HepG2 (cell line): ENCODE measurements around the gene BPIFB6. TPM values are rescaled to one million over a fixed set of nuclear protein-coding genes. Genes with fewer than 3 reads are reported as not detected.

Experiments
- ARNT2 ChIP-seq: sonication (generic); formaldehyde crosslinking; IDR thresholded peaks from 2 replicates; pipeline ENCODE4 v1.8.0; 2022; ENCODE audit warnings: mild to moderate bottlenecking, low read depth, missing genetic modification reagents, moderate library complexity
- ATM ChIP-seq: fragments of 450-650 bp; IDR thresholded peaks from 2 replicates; pipeline ENCODE4 v1.7.1; 2017; ENCODE audit warnings: mild to moderate bottlenecking, borderline replicate concordance
- HDAC2 ChIP-seq: sonication (generic); formaldehyde crosslinking; IDR thresholded peaks from 2 replicates; pipeline ENCODE4 v1.4.0; 2020; ENCODE audit warnings: missing genetic modification reagents
- MLX ChIP-seq: IDR thresholded peaks from 2 replicates; pipeline ENCODE4 v1.6.1; 2016
- MYC ChIP-seq: sonication (generic); formaldehyde crosslinking; IDR thresholded peaks from 2 replicates; pipeline ENCODE4 v1.9.0; 2021; ENCODE audit warnings: missing genetic modification reagents, borderline replicate concordance
- NFKB2 ChIP-seq: sonication (generic); formaldehyde crosslinking; IDR thresholded peaks from 2 replicates; pipeline ENCODE4 v1.4.0; 2020; ENCODE audit warnings: missing genetic modification reagents, borderline replicate concordance
- NFKBIZ ChIP-seq: IDR thresholded peaks from 2 replicates; pipeline ENCODE4 v1.6.1; 2018; ENCODE audit warnings: missing genetic modification reagents, missing compliant biosample characterization
- NONO ChIP-seq, 2 experiments: fragments of 450-650 bp in 1 of 2; sonication (generic) in 1 of 2; formaldehyde crosslinking in 1 of 2; IDR thresholded peaks in 1 of 2; conservative IDR thresholded peaks in 1 of 2; 2 replicates each; pipeline versions ENCODE4 v1.6.1 to v1.8.0; 2017 to 2022; ENCODE audit warnings: mild to moderate bottlenecking in 1 of 2, missing genetic modification reagents in 1 of 2, moderate library complexity in 1 of 2
- NR2C2 ChIP-seq: sonication (generic); formaldehyde crosslinking; IDR thresholded peaks from 2 replicates; pipeline ENCODE4 v1.4.0; 2020; ENCODE audit warnings: missing genetic modification reagents, mild to moderate bottlenecking, moderate library complexity, borderline replicate concordance
- NR3C1 ChIP-seq: sonication (generic); formaldehyde crosslinking; IDR thresholded peaks from 2 replicates; pipeline ENCODE4 v1.4.0; 2020; ENCODE audit warnings: missing genetic modification reagents
- ONECUT2 ChIP-seq: sonication (generic); formaldehyde crosslinking; IDR thresholded peaks from 2 replicates; pipeline ENCODE4 v1.4.0; 2020; ENCODE audit warnings: missing genetic modification reagents
- POLR2AphosphoS2 ChIP-seq: IDR thresholded peaks from 2 replicates; pipeline ENCODE4 v1.6.1; 2011; ENCODE audit warnings: low read depth, low read length, improper control_type of control experiment
- RBM39 ChIP-seq: fragments of 200-400 bp; formaldehyde crosslinking; IDR thresholded peaks from one replicate; pipeline ENCODE4 v1.6.1; 2018; ENCODE audit warnings: antibody characterized with exemption, mild to moderate bottlenecking, low read depth, low read length; ENCODE audit not compliant: poor library complexity, severe bottlenecking
- SP2 ChIP-seq: sonication (generic); formaldehyde crosslinking; IDR thresholded peaks from 2 replicates; pipeline ENCODE4 v1.5.1; 2020; ENCODE audit warnings: mild to moderate bottlenecking, missing genetic modification reagents
- SUZ12 ChIP-seq: fragments of 150-350 bp; IDR thresholded peaks from 2 replicates; pipeline ENCODE4 v1.6.1; 2014; ENCODE audit warnings: low read depth, low read length
- TOE1 ChIP-seq: sonication (generic); formaldehyde crosslinking; IDR thresholded peaks from 2 replicates; pipeline ENCODE4 v1.4.0; 2020; ENCODE audit warnings: mild to moderate bottlenecking, missing genetic modification reagents
- ZNF205 ChIP-seq: IDR thresholded peaks from 2 replicates; pipeline ENCODE4 v1.6.1; 2018; ENCODE audit warnings: missing biosample characterization, missing genetic modification reagents
- ZNF263 ChIP-seq: sonication (generic); formaldehyde crosslinking; IDR thresholded peaks from 2 replicates; pipeline ENCODE4 v1.4.0; 2020; ENCODE audit warnings: missing genetic modification reagents
- ZNF326 ChIP-seq: sonication (generic); formaldehyde crosslinking; IDR thresholded peaks from 2 replicates; pipeline ENCODE4 v1.4.0; 2020; ENCODE audit warnings: missing genetic modification reagents, borderline replicate concordance
- ZNF432 ChIP-seq: sonication (generic); formaldehyde crosslinking; IDR thresholded peaks from 2 replicates; pipeline ENCODE4 v1.5.0; 2020; ENCODE audit warnings: missing genetic modification reagents, mild to moderate bottlenecking, borderline replicate concordance
- ZNF446 ChIP-seq: sonication (generic); formaldehyde crosslinking; IDR thresholded peaks from 2 replicates; pipeline ENCODE4 v1.5.0; 2020; ENCODE audit warnings: mild to moderate bottlenecking, missing genetic modification reagents
- ZNF543 ChIP-seq: sonication (generic); formaldehyde crosslinking; IDR thresholded peaks from 2 replicates; pipeline ENCODE4 v1.4.0; 2020; ENCODE audit warnings: mild to moderate bottlenecking, missing genetic modification reagents
- ZNF556 ChIP-seq: sonication (generic); formaldehyde crosslinking; IDR thresholded peaks from 2 replicates; pipeline ENCODE4 v1.4.0; 2020; ENCODE audit warnings: mild to moderate bottlenecking, missing genetic modification reagents, borderline replicate concordance
- ZNF614 ChIP-seq: IDR thresholded peaks from 2 replicates; pipeline ENCODE4 v1.6.1; 2018; ENCODE audit warnings: missing biosample characterization, missing genetic modification reagents, inconsistent platforms, borderline replicate concordance
- ZNF619 ChIP-seq: sonication (generic); formaldehyde crosslinking; IDR thresholded peaks from 2 replicates; pipeline ENCODE4 v1.4.0; 2020; ENCODE audit warnings: mild to moderate bottlenecking, missing genetic modification reagents
- ZNF749 ChIP-seq: sonication (generic); formaldehyde crosslinking; IDR thresholded peaks from 2 replicates; pipeline ENCODE4 v1.8.0; 2022; ENCODE audit warnings: mild to moderate bottlenecking, missing genetic modification reagents, moderate library complexity, borderline replicate concordance
- ZSCAN29 ChIP-seq: sonication (generic); formaldehyde crosslinking; conservative IDR thresholded peaks from 2 replicates; pipeline ENCODE4 v1.4.0; 2020; ENCODE audit warnings: mild to moderate bottlenecking, missing genetic modification reagents
- ZSCAN31 ChIP-seq: sonication (generic); formaldehyde crosslinking; IDR thresholded peaks from 2 replicates; pipeline ENCODE4 v1.5.0; 2020; ENCODE audit warnings: low read depth, mild to moderate bottlenecking, missing genetic modification reagents
- polyA plus RNA-seq, 8 experiments: library from polyadenylated mRNA; depleted of rRNA in 3 of 8; stranded (reverse) in 7 of 8; unstranded in 1 of 8; fragments of >200 nt; fragmentation: Illumina TruSeq in 4 of 8; extraction: Trizol in 4 of 8; gene quantifications; 2 replicates each; pipeline versions ENCODE4 v1.2.1 to v1.2.3, GENCODE V29; 2011 to 2016; ENCODE audit warnings: low read depth in 4 of 8, missing spikeins in 1 of 8, mixed read lengths in 1 of 8; ENCODE audit not compliant: insufficient read depth in 1 of 8
- total RNA-seq, 5 experiments: library from RNA; depleted of rRNA; stranded (reverse); fragments of >200 nt; fragmentation: Illumina TruSeq; extraction: Trizol; gene quantifications; 2 replicates each; pipeline ENCODE4 v1.2.3, GENCODE V29; 2016; ENCODE audit warnings: low read depth in 1 of 5
- TF ChIP-seq, protein P1 (sequence below): sonication (generic); formaldehyde crosslinking; IDR thresholded peaks from 2 replicates; pipeline ENCODE4 v1.5.1; 2020; ENCODE audit warnings: missing genetic modification reagents, mild to moderate bottlenecking, borderline replicate concordance
- TF ChIP-seq, protein P2 (sequence below): sonication (generic); formaldehyde crosslinking; IDR thresholded peaks from 2 replicates; pipeline ENCODE4 v1.4.0; 2020; ENCODE audit warnings: missing genetic modification reagents; ENCODE audit errors: not compliant biosample characterization

BPIFB6 gene
- total and polyA plus RNA-seq, 2 of the 13 experiments (the other 11 are each of a cell fraction or from before 2014, with no cell fraction given): 0.13 to 1.7 TPM

DNA sequence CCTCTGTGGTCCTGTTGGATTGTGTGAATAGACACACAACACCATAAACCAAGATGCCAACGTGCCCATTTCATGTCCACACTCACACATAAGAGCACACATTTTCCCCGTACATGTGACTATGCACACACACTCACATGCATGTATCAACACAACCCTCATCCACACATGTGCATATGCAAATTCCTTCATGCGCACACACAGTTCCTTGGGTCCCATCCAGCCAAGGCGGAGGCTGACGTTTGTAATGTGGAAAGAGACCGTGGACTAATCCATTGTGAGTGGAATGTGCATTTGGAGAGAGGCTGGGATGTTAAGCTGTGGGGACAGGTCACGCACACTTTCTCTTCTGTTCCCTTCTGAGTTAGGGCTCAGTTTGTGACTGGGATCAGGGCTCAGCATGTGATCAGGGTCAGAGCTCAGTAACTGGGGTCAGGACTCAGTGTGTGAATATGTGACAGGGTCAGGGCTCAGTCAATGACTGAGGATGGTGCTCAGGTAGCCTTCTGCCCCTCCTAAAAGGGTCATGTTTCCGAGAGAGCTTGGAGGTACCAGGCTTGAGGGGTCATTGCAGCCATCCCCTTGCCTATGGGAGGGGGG is 24.6 kb upstream of the BPIFB6 start (continued):
- TF ChIP-seq ZNF432 (no peak), NONO (IDR thresholded peaks at IDR 0.05) (no peak), NONO (CRISPR knock-in tag; conservative IDR thresholded peaks at IDR 0.05) (peak; percentile 8; the same call in 1 of the 2 replicates), ZSCAN31 (CRISPR knock-in tag) (no peak), ATM (no peak), POLR2AphosphoS2 (no peak), SP2 (CRISPR knock-in tag) (no peak), ZNF326 (CRISPR knock-in tag) (peak; percentile 82; the same call in 1 of the 2 replicates), ZNF749 (CRISPR knock-in tag) (0 out of 2 replicates have a peak, but pooled peaks have one; percentile 7), HDAC2 (CRISPR knock-in tag) (no peak), ARNT2 (no peak), NFKB2 (CRISPR knock-in tag) (no peak), TOE1 (no peak), NR3C1 (CRISPR knock-in tag) (no peak), ZNF614 (no peak), ZNF205 (CRISPR knock-in tag) (0 out of 2 replicates have a peak, but pooled peaks have one; percentile 11), SUZ12 (no peak), MLX (no peak), RBM39 (no peak), ZNF556 (CRISPR knock-in tag) (no peak), NR2C2 (CRISPR knock-in tag) (peak; percentile 74), ZNF263 (CRISPR knock-in tag) (no peak), ZNF446 (CRISPR knock-in tag) (peak; percentile 100), ONECUT2 (no peak), ZNF619 (CRISPR knock-in tag) (no peak), ZSCAN29 (no peak), NFKBIZ (0 out of 2 replicates have a peak, but pooled peaks have one; percentile 49), MYC (CRISPR knock-in tag) (no peak), ZNF543 (no peak)
- TF ChIP-seq, protein P1, sequence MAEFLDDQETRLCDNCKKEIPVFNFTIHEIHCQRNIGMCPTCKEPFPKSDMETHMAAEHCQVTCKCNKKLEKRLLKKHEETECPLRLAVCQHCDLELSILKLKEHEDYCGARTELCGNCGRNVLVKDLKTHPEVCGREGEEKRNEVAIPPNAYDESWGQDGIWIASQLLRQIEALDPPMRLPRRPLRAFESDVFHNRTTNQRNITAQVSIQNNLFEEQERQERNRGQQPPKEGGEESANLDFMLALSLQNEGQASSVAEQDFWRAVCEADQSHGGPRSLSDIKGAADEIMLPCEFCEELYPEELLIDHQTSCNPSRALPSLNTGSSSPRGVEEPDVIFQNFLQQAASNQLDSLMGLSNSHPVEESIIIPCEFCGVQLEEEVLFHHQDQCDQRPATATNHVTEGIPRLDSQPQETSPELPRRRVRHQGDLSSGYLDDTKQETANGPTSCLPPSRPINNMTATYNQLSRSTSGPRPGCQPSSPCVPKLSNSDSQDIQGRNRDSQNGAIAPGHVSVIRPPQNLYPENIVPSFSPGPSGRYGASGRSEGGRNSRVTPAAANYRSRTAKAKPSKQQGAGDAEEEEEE (CRISPR knock-in tag): no peak; the same call in 1 of the 2 replicates
- TF ChIP-seq, protein P2, sequence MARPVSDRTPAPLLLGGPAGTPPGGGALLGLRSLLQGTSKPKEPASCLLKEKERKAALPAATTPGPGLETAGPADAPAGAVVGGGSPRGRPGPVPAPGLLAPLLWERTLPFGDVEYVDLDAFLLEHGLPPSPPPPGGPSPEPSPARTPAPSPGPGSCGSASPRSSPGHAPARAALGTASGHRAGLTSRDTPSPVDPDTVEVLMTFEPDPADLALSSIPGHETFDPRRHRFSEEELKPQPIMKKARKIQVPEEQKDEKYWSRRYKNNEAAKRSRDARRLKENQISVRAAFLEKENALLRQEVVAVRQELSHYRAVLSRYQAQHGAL (CRISPR knock-in tag): no peak
